NOMO-1 treated with dmso at 0.1 percent for 144 hours (cell line): Measurements from ENCODE around the gene FAM193A.
"Not testable (repeated sequence)": the region's sequence is repeated elsewhere in the genome, so short reads cannot be mapped to it uniquely, and the experiment has no call there.

Source experiments
- DNase-seq: peaks from one replicate; lab custom pipeline; 2025; ENCODE audit not compliant: unreplicated experiment; lab: John Stamatoyannopoulos, UW

The FAM193A gene

DNA sequence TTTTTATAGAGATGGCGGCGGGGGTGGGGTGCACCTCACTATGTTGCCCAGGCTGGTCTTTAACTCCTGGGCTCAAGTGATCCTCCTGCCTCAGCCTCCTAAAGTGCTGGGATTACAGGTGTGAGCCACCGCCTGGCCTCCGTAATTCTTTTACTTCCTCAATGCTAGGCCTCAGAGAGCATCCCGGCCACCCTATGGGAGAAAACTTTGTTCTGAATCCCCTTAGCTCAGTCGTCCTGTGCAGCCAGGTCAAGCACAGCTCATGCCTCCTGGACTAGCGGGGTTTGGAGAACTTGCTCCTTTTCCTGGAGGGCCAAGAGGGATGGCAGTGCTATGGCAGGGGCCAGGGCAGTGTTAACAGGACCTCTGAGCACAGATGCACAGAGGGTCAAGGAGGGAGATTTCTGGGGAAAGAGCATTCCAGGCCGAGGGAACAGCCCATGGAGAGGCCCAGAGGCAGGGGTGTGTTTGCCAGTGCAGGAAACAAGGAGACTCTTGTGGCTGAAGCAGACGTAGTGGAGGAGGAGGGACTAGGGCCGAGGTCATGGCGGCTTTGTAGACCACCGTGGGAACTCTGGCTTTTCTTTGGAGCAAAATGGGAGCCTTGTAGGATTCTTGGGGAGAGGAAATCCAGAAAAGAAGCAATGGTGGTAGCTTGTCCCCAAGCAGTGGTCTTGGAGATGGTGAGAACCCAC lies 229.5 kb downstream of the FAM193A start:
- DNase-seq: no peak

- DNase-seq: no peak
Measured at GRCh38 chr4:2767046-2767704, 230.7 kb downstream of the FAM193A start.

DNA sequence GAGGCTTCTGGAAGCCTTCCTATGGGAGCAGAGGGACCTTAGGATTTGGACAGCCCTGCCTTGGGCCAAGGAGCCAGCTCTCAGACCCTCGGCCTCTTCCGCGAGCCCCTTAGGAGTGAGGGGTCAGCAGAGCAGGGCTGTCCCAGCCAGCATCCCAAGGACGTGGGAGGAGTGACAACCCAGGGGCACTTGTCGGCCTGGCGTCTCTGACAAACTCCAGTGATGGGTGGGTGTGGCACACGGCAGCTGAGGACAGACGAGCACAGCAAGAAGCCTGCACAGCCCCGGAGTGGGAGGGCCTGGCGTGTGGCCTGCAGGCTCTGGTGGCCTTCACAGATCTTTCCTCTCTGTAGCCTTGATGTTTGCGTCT lies 231.2 kb downstream of the FAM193A start:
- no peak for DNase-seq

DNA sequence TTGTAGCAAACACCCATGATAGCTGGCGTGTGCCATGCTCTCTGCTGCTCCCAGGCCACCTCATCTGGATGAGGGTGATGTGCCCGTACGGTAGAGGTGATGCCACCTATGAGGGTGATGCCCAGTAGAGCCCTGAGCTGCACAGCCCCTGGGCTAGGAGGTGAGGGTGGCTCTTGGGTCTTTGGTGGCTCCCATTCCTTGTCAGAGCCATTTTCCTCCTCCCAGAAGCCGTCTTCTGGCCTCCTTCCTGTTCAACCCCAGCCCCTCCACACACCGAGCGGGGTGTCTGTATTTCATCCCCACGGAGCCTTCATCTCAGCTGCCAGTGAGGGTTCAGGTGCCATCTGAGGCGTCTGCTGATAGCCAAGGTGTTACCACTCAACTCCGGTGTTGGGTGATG lies 231.7 kb downstream of the FAM193A start:
- no peak for DNase-seq

DNA sequence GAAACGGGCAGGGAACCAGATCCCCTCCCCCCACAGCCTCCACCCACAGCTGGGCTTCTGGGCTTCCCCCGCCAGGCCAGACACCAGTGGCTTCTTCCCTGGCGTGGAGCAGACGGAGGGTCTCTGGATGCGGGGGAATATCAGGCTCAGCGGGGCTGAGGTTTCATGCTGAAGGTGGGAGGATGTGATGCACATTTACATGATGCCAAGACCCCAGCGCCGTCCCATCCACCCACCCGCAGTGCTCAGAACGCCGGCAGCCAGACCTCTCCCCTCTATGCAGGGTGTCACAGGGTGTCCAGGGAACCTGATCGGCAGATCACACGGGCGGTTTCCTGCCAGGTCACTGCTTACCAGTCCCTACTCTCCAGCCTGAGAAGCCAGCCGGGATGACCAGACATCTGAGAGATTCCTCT lies 232.5 kb downstream of the FAM193A start:
- DNase-seq: no peak

DNA sequence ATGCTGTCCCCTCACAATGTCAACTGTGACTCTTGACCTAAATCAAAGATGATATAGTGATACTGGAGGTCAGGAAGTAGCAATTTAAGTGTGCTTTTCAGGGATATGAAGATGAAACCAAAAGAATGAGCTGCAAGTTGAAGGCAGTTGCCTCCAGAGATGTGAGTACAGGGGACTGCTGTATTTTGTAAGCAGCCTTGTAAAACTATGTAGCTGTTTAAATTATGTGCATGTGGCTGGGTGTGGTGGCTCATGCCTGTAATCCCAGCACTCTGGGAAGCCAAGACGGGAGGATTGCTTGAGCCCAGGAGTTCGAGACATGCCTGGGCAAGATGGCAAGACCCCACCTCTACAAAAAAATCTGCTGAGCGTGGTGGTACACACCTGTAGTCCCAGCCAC lies 234.8 kb downstream of the FAM193A start:
- no peak for DNase-seq

GRCh38 chr4:2780643-2781042 lies 244.2 kb downstream of the FAM193A start:
- not testable (repeated sequence) for DNase-seq

GRCh38 chr4:2781911-2782310 lies 245.5 kb downstream of the FAM193A start:
- DNase-seq: no peak
